ENCODE results near the gene WDR5.

GRCh38 chr9:134145262-134145661 is 9.4 kb downstream of the WDR5 start:
- TF ChIP-seq POLR2A (IDR thresholded peaks at IDR 0.05) (no peak), CTCF (IDR thresholded peaks at IDR 0.05) (no peak)

Data from vagina (tissue), 2 donors.